ENCODE data around the gene DENND1A. TPM values are rescaled to one million over a fixed set of nuclear protein-coding genes. Genes with fewer than 3 reads are reported as not detected.

The DENND1A gene
- total RNA-seq, 3 donors from 2014 or later, result 18.4 to 21.3 (median 20.1) TPM

DNA sequence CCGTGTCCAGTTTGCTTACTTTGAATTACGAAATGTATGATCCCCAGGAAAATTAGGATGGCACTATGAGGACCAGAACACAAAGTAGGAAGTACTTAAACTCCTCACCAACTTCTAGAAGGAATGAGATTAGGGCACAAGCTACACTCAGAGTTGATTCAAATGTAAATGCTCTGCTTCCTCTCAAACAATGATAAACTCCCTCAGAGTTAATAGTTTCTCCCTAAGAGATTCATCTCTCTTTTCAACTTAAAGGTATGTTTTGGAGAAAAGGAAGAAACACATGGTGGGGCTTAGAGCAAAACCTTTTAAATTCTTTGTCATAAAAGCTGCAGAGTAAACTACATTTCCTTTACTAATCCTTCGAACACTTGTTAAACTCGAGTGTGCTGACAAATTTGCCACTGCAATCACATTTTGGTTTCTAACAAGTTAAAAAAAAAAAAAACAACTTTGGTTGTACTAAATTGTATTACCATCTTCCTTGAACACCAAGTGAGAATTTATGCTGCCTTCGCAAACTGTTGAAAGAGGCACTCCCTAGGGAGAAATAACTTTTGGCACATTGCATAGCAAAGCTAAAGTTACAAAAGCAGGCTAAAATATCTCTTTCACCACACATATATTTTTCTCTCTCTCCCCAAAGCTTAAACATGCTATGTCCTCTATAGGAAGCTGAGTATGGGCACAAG, 66.6 kb downstream of the DENND1A start:
- H3K4me1 ChIP-seq, result no peaks in the 10 kb centered on the region
- no peaks in the 10 kb centered on the region for H3K36me3 ChIP-seq
- H3K27me3 ChIP-seq, result no peaks in the 10 kb centered on the region
- H3K27ac ChIP-seq, result no peak overlapping the region
- no peak overlapping the region for H3K4me3 ChIP-seq
- TF ChIP-seq POLR2AphosphoS5 (IDR thresholded peaks at IDR 0.05) (no peak), POLR2A (IDR thresholded peaks at IDR 0.05) (no peak)
- TF ChIP-seq, protein P1, sequence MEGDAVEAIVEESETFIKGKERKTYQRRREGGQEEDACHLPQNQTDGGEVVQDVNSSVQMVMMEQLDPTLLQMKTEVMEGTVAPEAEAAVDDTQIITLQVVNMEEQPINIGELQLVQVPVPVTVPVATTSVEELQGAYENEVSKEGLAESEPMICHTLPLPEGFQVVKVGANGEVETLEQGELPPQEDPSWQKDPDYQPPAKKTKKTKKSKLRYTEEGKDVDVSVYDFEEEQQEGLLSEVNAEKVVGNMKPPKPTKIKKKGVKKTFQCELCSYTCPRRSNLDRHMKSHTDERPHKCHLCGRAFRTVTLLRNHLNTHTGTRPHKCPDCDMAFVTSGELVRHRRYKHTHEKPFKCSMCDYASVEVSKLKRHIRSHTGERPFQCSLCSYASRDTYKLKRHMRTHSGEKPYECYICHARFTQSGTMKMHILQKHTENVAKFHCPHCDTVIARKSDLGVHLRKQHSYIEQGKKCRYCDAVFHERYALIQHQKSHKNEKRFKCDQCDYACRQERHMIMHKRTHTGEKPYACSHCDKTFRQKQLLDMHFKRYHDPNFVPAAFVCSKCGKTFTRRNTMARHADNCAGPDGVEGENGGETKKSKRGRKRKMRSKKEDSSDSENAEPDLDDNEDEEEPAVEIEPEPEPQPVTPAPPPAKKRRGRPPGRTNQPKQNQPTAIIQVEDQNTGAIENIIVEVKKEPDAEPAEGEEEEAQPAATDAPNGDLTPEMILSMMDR (IDR thresholded peaks at IDR 0.05), result no peak
- intact Hi-C loops (cut with DNase I; ENCODE audit: low total_unique reads), result no loop called here
- H3K9me3 ChIP-seq, result no peaks in the 10 kb centered on the region
- DNase-seq (ENCODE audit: low spot score in 2 of 2), result no peak

DNA sequence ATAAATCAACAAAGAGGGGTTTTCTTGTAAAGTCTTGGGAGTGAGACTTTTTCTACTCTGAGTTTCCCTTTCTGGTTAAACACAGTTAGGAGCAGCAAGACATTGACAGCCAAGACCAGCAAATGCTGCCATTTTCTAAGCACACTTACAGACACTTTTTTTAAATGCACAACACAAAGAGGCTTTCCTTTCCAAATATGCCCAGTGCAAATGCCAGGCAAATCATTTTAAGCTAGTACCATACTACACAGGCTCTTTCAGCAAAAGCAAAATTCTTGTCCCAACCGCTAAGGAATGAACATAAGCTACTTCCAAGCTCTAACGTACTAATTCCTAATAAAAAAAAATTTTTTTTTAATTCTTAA, 68.2 kb downstream of the DENND1A start:
- DNase-seq (ENCODE audit: low spot score in 2 of 2), result no peak
- no peaks in the 10 kb centered on the region for H3K36me3 ChIP-seq
- H3K4me1 ChIP-seq, result no peaks in the 10 kb centered on the region
- no peak overlapping the region for H3K27ac ChIP-seq
- no peaks in the 10 kb centered on the region for H3K27me3 ChIP-seq
- no peak overlapping the region for H3K4me3 ChIP-seq
- intact Hi-C loops (cut with DNase I; ENCODE audit: low total_unique reads), result no loop called here
- no peak for TF ChIP-seq POLR2A (IDR thresholded peaks at IDR 0.05)
- TF ChIP-seq POLR2AphosphoS5 (IDR thresholded peaks at IDR 0.05), result no peak
- TF ChIP-seq, protein P1 (IDR thresholded peaks at IDR 0.05), result no peak
- no peaks in the 10 kb centered on the region for H3K9me3 ChIP-seq

DNA sequence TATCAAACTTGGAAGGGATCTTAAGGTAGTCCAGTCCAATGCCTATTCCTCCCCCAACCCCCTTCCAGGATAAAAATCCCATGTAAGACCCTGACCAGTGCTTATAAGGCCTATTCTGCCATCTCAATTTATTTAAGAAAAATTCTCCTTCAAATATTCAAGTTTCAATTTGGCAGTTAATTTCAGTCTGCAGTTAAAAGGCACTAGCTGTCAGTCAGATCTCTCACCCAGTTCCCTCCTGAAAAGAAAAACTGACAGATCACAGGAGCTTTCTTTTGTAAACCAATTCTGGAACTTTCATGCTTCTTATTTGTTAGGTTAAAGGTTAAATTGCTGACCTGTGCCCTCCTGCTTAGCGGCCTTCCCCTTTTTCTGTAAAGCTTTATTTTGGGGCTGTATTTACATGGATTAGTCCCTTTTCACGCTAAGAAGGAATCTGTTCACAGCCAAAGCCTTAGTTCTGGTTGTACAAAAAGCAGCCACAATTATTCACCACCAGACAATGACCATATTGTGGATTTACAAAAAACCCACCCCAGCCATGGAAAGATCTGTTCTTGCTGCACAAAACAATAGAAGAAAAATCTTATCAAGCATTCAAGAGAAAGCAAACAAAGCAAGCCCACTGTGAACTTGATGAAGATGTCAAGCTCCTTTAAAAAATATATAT, 68.7 kb downstream of the DENND1A start:
- TF ChIP-seq, protein P1 (IDR thresholded peaks at IDR 0.05), result no peak
- no peak for TF ChIP-seq POLR2AphosphoS5 (IDR thresholded peaks at IDR 0.05)
- TF ChIP-seq POLR2A (IDR thresholded peaks at IDR 0.05), result no peak
- Histone ChIP-seq H3K36me3 (no peaks in the 10 kb centered on the region), H3K27ac (no peak overlapping the region), H3K4me1 (no peaks in the 10 kb centered on the region), H3K9me3 (no peaks in the 10 kb centered on the region), H3K27me3 (no peaks in the 10 kb centered on the region), H3K4me3 (no peak overlapping the region)
- intact Hi-C loops (cut with DNase I; ENCODE audit: low total_unique reads), result no loop called here
- DNase-seq (ENCODE audit: low spot score in 2 of 2), result no peak

DNA sequence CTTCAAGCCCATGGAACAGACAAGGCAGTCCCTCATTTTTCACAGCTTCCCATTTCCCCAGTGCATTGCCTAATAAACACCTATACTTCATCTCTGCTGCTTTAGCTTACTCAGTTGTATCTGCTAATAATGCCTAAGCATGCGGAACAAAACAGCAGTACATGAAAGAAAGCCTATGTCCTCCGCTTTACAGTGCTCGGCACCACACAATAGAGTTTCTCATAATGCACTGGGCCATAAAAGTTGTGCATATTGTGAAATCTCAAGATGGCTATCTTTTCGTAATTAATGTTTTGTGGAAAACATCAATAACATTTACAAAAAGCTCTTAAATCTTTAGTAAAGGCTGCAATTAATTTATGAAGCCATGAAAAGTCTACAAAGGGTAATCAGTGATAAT, 69.3 kb downstream of the DENND1A start:
- no peaks in the 10 kb centered on the region for H3K9me3 ChIP-seq
- no peaks in the 10 kb centered on the region for H3K4me1 ChIP-seq
- intact Hi-C loops (cut with DNase I; ENCODE audit: low total_unique reads), result no loop called here
- no peak for DNase-seq (ENCODE audit: low spot score in 2 of 2)
- TF ChIP-seq, protein P1 (IDR thresholded peaks at IDR 0.05), result no peak
- TF ChIP-seq POLR2AphosphoS5 (IDR thresholded peaks at IDR 0.05) (no peak), POLR2A (IDR thresholded peaks at IDR 0.05) (no peak)
- no peaks in the 10 kb centered on the region for H3K36me3 ChIP-seq
- H3K27ac ChIP-seq, result no peak overlapping the region
- no peaks in the 10 kb centered on the region for H3K27me3 ChIP-seq
- no peak overlapping the region for H3K4me3 ChIP-seq

DNA sequence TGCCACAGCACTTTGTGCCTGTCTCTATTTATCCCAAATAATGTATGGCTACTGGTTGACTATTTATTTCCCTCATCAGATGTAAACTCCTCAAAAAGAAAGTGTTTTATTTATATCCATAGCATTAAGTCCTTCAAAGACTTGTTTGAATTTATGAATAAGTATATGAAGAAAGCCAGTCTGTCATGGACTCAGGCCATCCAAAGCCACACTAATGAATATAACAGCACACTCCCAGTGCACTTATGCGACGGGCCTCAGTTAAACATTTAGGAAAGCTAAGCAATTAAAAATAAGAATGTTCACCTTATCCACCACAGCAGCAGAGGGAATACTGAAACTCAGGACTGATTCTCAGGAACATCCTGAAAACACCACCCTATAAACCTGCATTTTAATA, 77.5 kb downstream of the DENND1A start:
- Histone ChIP-seq H3K4me3 (no peak overlapping the region), H3K9me3 (peaks cover 4 to 7% of the 10 kb centered on the region in 2 donors), H3K4me1 (no peaks in the 10 kb centered on the region), H3K27me3 (no peaks in the 10 kb centered on the region), H3K27ac (no peak overlapping the region), H3K36me3 (no peaks in the 10 kb centered on the region)
- intact Hi-C loops (cut with DNase I; ENCODE audit: low total_unique reads), result no loop called here
- DNase-seq (ENCODE audit: low spot score in 2 of 2), result no peak
- TF ChIP-seq POLR2AphosphoS5 (IDR thresholded peaks at IDR 0.05), result no peak
- TF ChIP-seq, protein P1 (IDR thresholded peaks at IDR 0.05), result no peak
- no peak for TF ChIP-seq POLR2A (IDR thresholded peaks at IDR 0.05)
